Cerebellar cortex (tissue), 1 donor: ENCODE results near the gene MKRN1.
"Not testable (repeated sequence)": the region's sequence is repeated elsewhere in the genome, so short reads cannot be mapped to it uniquely, and the experiment has no call there.

Source experiments
- DNase-seq: peaks from one replicate; pipeline ENCODE4 v3.0.0-alpha.2; 2015; ENCODE audit warnings: low spot score

MKRN1 gene

DNA sequence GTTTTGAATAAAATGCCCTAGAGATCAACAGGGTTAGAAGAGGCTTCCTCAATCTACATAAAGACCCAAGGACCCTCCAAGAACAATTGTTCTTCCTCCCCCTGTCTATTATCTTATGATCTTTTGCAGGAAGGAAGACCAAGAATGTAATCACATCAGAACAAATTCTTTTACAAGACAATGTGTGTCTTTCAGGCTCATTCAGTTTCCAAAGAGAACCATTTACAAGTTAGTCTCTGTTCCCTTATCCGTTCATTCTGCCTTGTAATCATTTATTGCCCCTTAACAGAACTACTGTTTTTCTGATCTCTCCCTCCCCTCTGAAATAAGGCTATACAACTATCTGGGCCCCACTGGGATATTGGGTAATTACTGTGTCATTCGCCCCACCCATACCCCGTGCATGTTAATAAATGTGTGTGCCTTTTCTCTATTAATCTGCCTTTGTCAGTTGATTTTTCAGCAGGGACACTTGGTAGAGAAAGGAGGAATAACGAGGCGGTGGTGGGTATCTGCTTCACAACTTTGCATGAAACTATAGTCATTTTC is 5.7 kb upstream of the MKRN1 start:
- DNase-seq, result no peak

DNA sequence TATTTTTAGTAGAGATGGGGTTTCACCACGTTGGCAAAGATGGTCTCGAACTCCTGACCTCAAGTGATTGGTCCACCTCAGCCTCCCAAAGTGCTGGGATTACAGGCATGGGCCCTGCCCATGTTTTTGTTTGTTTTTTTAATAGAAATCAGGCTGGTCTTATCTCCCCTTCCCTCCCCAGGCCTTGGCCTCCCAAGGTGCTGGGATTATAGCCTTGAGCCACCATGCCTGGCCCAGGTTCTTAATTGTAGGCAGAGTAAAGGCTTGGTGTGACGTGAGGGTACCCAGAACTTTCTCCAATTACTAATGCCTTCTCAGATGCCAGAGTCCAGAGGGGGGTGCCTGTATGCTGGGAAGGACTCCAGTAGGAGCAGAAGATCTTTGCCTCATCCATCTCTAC is 5.2 kb upstream of the MKRN1 start:
- no peak for DNase-seq

DNA sequence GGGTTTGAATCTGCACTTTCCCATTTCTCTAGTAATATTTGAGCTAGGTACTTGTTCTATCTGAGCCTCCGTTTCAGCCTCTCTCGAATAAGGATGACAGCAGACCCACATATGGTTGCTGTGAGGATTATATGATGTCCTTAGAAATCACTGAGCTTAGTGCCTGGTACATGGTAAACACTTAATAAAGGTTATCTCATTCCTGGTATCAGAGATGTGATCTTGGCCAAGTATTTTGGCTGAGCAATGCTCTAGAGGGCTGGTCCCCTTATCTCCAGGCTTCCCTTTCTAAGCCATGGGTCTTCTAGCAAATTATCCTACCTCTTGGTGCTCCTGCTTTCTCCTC is 407 bp upstream of the MKRN1 start:
- DNase-seq, result no peak

DNA sequence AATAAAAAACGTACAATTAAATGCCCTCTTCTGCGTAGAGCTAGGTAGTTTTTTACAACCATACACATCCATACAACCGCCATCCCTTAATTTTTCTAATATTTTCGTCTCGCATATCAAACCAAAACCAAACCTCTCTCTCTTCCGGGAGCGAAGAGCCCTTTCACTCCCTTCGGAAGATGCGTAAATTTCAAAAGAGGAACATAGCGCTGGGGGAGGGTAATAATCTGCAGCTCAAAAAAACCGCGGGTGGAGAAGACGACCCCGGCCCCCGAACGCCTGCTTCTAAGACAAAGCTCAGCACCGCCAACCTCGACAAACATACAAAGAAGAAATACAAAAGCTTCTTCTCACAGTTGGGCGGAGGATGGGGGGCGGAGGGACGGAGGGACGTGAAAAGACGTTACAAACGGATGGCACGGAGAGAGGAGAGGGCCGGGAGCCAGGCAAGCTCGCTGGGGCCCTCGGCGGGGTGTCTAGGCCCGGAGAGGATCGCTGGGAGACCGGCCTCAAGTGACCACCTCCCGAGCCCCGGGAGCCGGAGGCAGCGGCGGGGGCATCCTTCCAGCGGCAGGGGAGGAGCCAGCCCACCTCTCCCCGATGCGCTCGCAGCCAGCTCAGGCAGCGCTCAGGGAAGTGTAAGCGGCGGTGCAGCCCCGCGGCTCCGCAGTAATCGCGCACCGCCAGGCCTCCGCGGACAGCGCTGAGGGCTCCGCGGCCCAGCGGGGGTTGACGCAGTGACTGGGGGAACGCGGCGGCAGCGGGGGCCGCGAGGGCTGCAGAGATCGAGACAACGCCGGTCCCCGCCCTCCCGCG is 851 bp downstream of the MKRN1 start:
- peak; percentile 26 for DNase-seq

DNA sequence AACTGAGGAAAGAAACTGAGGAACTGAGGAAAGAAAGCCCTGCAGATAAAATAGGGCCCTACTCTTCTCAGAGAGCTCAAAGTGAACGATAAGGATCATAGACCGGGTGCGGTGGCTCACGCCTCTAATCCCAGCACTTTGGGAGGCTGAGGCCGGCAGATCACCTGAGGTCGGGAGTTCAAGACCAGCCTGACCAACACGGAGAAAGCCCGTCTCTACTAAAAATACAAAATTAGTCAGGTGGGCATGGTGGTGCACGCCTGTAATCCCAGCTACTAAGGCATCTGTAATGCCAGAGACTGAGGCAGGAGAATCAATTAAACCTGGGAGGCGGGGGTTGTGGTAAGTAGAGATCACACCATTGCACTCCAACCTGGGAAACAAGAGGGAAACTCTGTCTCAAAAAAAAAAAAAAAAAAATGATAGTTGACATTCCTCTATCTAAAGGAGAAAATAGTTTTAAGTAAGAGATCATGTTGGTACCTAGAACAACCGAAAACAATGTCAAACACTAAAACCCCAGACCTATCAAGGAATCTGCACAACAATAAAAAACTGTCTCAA is 2.5 kb downstream of the MKRN1 start:
- no peak for DNase-seq

DNA sequence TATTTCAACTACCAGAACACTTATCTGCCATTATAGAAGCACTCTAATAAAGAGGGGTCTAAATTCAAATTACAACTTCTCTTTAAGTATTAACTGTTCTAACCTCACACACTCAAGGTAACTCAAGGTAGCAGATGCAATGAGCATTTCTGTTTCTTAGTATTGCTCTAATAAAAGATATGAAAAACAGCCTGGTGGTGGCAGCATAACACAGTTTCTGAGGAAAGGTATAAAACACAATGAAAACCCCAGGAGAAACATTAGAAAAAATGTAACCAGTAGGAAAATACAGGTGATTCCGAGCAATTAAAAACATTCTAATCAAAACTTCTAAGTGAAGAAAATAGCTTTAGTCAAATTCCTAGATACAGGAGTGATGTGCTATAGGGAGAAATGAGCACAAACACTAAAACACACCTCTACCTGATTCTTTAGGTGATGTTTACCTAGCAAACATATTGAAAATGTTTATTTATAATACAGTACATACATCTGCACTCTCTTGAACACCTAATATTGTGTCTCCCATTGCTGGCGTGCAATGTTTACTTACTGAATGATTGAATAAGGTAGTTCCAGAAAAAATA is 3.5 kb downstream of the MKRN1 start:
- DNase-seq, result peak; percentile 78

DNA sequence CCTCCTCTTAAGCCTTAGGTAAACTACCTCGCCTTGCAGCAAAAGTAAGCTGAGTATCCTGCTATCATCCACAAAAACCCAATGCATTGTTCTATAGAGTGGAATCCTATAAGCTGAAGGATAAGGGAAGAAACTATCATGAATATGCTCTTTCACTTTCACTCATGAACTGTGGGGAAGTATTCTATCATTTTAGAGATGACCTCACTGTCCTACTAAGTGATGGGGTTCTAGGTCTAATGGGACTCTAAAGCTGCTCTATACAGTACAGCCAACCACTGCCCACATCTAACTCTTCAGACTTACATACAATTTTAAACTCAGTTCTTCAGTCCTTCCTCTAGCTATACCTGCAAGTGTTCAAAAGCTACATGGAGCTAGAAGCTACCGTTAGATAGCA is 16.2 kb downstream of the MKRN1 start:
- no peak for DNase-seq

DNA sequence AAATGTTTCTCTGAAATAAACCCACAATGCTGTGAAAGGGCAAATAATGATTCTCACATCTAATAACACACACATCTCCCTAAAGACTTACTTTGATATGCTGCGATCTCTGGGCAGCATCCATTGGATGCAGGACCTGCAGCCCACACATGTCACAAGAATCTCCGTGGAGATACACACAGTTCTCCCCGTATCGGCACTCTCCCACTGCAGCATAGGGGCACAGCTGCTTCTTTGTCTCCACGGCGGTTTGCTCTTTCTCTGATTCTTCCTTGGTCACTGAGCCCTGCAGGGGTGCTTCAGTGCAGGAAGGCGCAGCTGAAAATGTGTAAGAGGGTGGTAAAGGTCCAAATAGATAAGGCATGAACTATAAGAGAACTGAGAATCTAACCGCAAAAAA is 20.4 kb downstream of the MKRN1 start:
- no peak for DNase-seq

DNA sequence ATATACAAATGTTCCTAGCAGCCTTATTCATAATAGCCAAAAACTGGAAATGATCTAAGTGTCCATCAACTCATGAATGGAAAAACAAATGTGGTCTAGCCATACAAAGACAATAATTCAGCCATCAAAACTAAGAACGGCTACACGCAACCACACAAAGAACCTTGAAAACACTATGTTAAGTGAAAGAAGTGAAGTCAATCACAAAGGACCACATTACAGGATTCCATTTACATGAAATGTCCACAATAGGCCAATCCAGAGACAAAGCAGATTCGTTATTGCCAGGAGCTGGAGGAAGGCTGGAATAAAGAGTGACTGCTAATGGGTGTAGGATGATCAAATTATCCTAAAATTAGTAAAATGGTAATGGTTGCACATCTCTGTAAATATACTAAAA is 21.1 kb downstream of the MKRN1 start:
- no peak for DNase-seq

DNA sequence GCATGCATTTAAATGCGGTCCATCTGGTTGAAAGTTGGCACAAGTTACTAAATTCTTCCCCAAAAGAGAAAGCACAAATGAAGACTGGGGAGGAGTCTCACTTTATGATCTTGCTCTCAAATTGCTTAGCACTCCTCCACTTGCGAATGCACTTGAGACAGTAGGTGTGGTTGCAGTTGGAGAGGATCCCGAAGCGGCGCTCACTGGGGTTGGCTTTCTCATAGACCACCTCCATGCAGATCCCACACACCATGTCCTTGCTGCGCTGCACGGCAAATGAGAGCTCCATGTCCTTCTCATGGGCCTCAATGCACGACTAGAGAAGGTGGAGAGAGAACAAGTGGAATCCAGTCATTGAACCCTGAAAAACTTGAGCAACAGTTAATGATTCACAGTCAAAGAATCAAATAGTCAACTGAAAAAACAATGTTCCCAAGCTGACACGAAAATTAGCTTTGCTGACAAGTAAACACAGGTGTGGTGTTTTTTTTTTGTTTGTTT is 22.7 kb downstream of the MKRN1 start:
- no peak for DNase-seq

DNA sequence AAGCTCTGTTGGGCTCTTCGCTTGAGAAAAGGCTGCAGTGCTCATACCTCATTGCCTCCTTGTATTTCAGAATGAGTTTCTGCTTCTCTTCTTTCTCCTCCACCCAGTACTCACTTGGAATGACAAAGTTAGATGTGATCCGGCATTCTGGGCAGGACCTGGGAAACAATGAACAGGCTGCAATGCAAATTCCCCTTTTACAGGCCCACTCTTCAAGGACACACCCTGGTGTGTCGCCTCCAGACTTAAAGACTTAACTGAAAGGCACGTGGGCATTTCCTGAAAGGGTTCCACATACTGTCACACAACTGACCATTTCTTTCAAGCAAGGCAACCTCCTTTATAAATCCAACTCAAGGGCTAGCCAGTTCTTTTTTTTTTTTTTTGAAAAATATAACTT is 23.6 kb downstream of the MKRN1 start:
- DNase-seq, result no peak

DNA sequence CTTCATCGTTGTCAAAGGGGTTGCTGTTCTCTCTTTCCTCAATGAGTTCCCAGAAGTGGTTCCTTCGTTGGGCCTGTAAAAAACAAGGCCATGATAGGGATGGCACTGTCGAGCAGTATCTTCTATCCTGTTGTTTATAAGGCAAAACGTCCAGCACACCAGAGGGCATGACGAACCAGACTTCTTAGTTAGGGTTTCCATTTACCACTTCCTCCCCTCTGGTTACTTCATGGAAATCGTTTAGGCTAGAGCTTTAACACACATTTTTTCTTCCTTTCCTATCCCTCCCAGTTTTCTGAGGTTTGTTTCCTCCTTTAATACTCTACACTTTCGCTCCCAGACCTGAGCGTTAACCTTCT is 24.7 kb downstream of the MKRN1 start:
- DNase-seq, result no peak

DNA sequence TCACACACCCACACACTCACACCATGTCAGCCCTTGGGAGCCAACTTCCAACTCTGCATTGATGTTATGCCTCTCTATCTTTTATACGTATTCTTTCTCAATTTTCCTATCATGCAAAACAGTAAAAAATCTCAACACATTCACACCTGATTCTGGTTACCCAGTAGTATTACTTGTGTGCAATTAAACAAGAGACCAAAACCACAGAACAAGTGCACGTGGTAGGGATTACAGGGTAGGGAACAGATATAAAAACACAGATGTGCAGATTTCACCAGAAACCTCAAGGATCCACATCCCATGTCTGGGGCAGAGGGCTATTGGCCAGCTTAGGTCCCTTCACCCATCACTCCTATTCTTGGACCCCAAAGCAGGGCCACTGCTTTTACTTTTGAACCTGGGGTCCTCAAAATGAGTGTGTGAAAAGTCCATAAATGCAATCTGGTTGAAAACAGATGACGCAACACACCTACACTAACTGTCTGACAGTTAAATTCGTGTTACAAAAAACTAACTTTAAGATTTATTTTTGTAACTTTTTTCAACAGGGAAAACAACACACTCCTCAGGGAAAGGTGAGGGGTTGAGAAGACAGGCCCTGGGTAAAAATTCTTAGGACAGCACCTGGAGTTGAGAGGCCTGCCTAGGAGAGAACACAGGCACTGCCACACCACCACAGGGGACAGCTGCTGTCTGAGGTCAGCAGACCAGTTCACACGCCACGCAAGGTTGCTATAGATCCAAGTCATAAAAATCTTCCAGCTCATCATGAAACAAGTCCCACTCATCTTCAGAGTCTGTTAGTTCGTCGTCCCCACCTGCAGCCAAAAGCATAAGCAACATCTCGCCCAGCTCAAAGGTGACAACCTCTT is 25.3 kb downstream of the MKRN1 start:
- not testable (repeated sequence) for DNase-seq

DNA sequence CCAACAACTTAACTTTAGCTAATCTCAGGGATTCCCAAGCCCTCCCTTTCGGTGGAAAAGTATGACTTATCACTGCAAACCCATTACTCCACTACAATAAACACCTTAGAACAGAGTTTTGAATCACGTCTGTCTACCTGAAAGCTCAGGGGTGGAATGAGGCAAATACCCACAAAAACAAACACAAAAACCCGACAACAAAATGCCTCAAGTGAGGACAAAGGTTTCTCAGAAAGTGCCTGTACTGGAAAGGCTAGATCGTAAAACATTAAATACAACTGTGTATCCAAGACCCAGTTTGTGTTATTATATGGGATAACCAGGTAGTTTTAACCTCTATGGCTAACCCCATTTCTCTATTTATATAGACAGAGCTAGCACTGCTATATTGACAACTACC is 26.0 kb downstream of the MKRN1 start:
- DNase-seq, result no peak

DNA sequence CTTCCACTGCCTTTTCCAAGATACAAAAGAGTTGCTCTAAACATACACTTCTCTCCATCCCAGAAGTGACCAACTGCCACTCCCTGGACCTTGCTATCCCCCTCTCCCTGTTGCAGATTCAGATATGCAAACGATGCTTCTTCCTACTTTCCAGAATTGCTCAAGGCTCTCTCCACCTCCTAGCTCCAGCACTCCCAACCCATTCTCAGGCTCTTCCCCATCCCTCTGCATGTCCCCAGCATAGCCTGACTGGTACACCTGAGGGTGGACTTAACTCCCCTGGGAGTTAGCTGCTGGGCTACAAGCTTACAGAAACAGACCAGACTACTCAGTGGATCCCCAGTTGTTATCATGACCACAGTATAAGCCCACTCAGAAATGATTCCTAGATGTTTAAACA is 27.6 kb downstream of the MKRN1 start:
- DNase-seq, result no peak

DNA sequence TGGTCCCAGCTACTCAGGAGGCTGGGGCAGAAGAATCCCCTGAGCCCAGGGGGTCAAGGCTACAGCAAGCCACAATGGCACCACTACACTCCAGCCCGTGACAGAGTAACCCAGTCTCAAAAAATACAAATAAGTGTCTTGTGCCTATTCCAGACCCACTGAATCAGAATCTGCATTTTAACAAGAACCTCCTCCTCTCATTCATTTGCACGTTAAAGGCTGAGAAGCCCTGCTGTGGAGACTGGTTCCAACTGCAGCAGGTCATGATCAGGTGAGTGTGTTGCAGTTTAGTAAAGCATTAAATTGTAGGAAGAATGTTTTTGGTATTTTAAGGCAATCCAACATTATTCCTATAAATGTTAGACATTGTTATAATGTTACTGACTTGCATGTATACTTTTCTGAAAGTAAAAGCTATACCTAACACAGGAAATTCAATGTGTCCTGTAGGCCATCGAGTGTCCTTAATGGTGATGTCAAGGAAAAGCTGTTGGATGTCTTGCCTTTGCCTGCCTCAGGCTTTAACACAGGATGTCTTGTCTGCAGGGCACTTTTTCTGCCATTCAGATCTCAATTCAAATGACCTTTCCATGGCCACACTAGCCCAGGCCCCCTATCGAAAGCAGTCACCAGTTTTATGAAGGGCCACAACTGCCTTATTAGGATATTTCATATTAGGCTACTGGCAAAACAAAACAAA is 30.4 kb downstream of the MKRN1 start:
- no peak for DNase-seq

DNA sequence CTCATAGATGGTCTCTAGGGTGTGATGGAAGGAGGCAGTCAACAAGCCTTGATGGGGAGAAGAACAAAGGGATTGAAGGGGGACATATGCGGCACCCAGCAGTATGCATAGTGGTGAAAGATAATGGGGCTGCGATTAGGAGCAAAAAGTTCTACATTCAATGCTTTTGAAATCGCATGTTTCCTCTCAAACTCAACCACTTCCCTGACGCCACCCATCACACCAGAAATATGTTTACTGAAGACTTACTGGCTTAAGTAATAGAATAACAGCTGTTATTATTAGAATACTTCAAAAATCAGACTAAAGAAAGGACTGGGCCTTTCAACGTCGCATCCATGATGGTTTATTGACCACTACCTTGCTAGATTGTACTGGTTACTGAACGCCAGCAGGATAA is 31.5 kb downstream of the MKRN1 start:
- DNase-seq, result no peak

DNA sequence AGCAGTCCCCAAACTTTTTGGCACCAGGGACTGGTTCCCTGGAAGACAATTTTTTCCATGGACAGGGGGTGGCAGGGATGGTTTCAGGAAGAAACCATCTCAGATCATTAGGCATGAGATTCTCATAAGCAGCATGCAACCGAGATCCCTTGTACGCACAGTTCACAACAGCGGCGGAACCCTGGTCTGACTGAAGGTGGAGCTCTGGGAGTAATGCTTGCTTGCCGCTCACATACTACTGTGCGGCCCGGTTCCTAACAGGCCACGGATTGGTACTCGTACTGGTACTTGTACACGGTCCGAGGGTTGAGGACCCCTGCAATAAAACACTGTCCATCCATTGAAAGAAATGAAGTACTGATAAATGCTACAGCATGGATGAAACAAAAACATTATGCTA is 32.8 kb downstream of the MKRN1 start:
- DNase-seq, result no peak

DNA sequence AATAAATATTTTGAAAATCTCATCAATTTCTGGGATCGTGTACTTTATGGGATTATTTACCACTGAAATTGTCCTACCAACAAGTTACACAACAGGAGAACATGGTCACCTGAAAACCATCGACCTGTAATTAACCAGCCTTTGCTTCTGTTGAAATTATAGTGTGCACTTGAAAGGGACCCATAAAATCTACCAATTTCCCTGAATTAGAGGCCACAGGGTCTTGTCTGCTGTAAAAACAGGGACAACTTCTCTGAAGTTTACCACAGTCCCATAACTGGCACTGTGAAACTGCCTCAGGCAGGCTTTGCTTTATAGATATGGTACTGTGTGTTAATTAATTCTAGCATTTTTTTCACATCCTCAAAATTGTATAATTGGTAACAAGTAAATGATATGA is 37.8 kb downstream of the MKRN1 start:
- DNase-seq, result no peak

DNA sequence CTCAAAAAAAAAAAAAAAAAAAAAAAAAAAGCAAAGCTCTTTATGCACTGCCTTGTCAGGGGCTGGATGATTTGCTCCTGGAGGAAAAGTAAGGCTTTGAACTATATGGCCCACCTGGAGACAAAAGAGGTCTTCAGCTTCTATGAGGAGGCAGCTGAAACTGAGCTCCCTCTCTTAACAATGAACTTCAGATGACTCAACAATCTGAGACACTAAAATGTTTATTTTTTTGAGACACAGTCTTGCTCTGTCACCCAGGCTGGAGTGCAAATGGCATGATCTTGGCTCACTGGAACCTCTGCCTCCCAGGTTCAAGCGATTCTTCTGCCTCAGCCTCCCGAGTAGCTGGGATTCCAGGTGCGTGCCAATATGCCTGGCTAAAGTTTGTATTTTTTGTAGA is 38.7 kb downstream of the MKRN1 start:
- DNase-seq, result no peak

DNA sequence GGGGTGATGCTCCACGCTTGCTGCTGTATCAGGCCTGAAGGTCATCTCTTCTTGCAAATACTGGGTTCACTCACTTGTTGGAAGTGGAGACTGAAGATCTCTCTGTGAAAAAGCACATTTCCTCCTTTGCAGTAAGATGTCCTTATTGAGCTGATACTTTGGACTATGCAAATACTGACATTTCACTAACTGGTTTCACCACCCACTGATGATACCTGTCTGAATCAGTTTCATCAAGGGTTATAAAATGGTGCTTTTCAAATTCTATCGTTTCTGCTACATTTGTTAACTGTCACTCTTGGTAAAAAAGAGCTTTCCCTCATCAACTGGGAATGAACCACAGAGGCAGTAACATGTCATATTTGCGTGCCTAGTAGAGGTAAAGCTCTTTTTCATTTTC is 39.9 kb downstream of the MKRN1 start:
- no peak for DNase-seq
